ENCODE data around the gene ZNHIT3.
"Not testable (repeated sequence)": the region's sequence is repeated elsewhere in the genome, so short reads cannot be mapped to it uniquely, and the experiment has no call there.

Gene ZNHIT3

DNA sequence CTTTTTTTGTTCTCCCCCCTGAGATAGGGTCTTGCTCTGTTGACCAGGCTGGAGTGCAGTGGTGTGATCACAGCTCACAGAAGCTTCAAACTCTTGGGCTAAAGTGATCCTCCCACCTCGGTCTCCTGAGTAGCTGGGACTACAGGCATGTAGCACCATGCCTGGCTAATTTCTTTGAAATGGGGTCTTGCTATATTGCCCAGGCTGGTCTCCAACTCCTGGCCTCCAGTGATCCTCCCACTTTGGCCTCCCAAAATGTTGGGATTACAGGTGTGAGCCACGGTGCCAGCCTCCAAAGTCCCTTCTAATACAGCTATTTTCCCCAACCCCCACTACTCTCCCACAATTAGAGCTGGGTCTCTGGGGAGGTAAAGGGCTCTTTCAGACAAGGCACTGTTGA, 22.0 kb downstream of the ZNHIT3 start:
- H3K27ac ChIP-seq (ENCODE audit: insufficient read depth, low read depth, low read length, poor library complexity, severe bottlenecking); H3K27me3 ChIP-seq (ENCODE audit: control insufficient read depth, insufficient read depth, low read length, poor library complexity, severe bottlenecking); H3K9me3 ChIP-seq (ENCODE audit: control insufficient read depth, low read length); H3K4me3 ChIP-seq (ENCODE audit: insufficient read depth, low read depth, low read length); H3K4me1 ChIP-seq (ENCODE audit: control insufficient read depth, insufficient read depth, low read length): not testable (repeated sequence)
- H3K36me3 ChIP-seq (ENCODE audit: control insufficient read depth, insufficient read depth, low read length): peaks cover 39% of the 10 kb centered on the region
- 93 to 98% methylated on average over 2 of the region's 2 CpGs for WGBS, 2 experiments

DNA sequence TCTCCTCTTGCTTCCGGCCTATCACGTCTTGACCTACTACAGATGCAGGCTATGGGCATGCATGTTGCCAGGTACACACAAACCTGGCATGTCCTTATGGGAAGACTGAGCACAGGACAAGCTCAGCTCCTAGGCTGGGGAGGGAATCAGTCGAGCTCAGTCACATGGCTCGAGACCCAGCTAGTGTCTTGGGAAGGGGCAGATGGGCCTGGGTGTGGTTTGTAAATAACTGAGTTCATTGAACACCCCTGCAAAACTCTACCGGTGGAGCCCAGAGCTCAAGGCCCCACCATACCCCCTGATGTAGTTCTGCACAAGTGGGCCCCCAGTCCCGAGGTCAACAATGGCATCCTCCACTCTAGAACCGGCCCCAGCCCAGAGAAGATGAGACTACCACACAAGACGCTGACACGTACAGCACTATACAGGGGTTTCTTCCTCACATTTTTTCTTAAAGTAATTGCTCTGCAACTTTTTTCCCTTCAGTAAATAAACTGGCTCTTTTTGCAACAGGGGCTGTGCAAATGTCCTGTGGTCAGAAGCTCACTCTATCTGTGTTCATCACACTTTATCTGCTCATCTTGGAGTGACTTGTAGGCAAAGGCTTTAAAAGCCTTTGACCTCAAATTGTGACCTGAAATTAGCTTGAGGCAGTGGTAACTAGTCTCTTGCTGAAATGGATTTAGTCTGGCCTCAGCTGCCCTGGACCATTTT, 22.9 kb downstream of the ZNHIT3 start:
- WGBS, 2 experiments: 95 to 96% methylated on average over 9 of the region's 9 CpGs
- peaks cover 31% of the 10 kb centered on the region for H3K36me3 ChIP-seq (ENCODE audit: control insufficient read depth, insufficient read depth, low read length)
- H3K27me3 ChIP-seq (ENCODE audit: control insufficient read depth, insufficient read depth, low read length, poor library complexity, severe bottlenecking): no peaks in the 10 kb centered on the region
- no peak overlapping the region for H3K27ac ChIP-seq (ENCODE audit: insufficient read depth, low read depth, low read length, poor library complexity, severe bottlenecking)
- no peaks in the 10 kb centered on the region for H3K4me1 ChIP-seq (ENCODE audit: control insufficient read depth, insufficient read depth, low read length)
- H3K4me3 ChIP-seq (ENCODE audit: insufficient read depth, low read depth, low read length): no peak overlapping the region
- H3K9me3 ChIP-seq (ENCODE audit: control insufficient read depth, low read length): no peaks in the 10 kb centered on the region

GRCh38 chr17:36510636-36511035, 24.2 kb downstream of the ZNHIT3 start:
- Histone ChIP-seq H3K4me3 (ENCODE audit: insufficient read depth, low read depth, low read length) (no peak overlapping the region), H3K36me3 (ENCODE audit: control insufficient read depth, insufficient read depth, low read length) (peaks cover 28% of the 10 kb centered on the region), H3K27ac (ENCODE audit: insufficient read depth, low read depth, low read length, poor library complexity, severe bottlenecking) (no peak overlapping the region), H3K9me3 (ENCODE audit: control insufficient read depth, low read length) (no peaks in the 10 kb centered on the region), H3K4me1 (ENCODE audit: control insufficient read depth, insufficient read depth, low read length) (no peaks in the 10 kb centered on the region), H3K27me3 (ENCODE audit: control insufficient read depth, insufficient read depth, low read length, poor library complexity, severe bottlenecking) (no peaks in the 10 kb centered on the region)
- 91% methylated on average over 14 of the region's 14 CpGs for WGBS, 2 experiments

GRCh38 chr17:36511216-36511615, 24.7 kb downstream of the ZNHIT3 start:
- H3K4me3 ChIP-seq (ENCODE audit: insufficient read depth, low read depth, low read length): no peak overlapping the region
- 95 to 100% methylated on average over 6 of the region's 6 CpGs for WGBS, 2 experiments
- no peaks in the 10 kb centered on the region for H3K27me3 ChIP-seq (ENCODE audit: control insufficient read depth, insufficient read depth, low read length, poor library complexity, severe bottlenecking)
- H3K4me1 ChIP-seq (ENCODE audit: control insufficient read depth, insufficient read depth, low read length): no peaks in the 10 kb centered on the region
- H3K9me3 ChIP-seq (ENCODE audit: control insufficient read depth, low read length): no peaks in the 10 kb centered on the region
- H3K27ac ChIP-seq (ENCODE audit: insufficient read depth, low read depth, low read length, poor library complexity, severe bottlenecking): no peak overlapping the region
- peaks cover 28% of the 10 kb centered on the region for H3K36me3 ChIP-seq (ENCODE audit: control insufficient read depth, insufficient read depth, low read length)

- no peaks in the 10 kb centered on the region for H3K4me1 ChIP-seq (ENCODE audit: control insufficient read depth, insufficient read depth, low read length)
- H3K4me3 ChIP-seq (ENCODE audit: insufficient read depth, low read depth, low read length): no peak overlapping the region
- H3K9me3 ChIP-seq (ENCODE audit: control insufficient read depth, low read length): no peaks in the 10 kb centered on the region
- no peak overlapping the region for H3K27ac ChIP-seq (ENCODE audit: insufficient read depth, low read depth, low read length, poor library complexity, severe bottlenecking)
- WGBS, 2 experiments: 96 to 97% methylated on average over 4 to 5 of the region's 5 CpGs
- peaks cover 15% of the 10 kb centered on the region for H3K36me3 ChIP-seq (ENCODE audit: control insufficient read depth, insufficient read depth, low read length)
- H3K27me3 ChIP-seq (ENCODE audit: control insufficient read depth, insufficient read depth, low read length, poor library complexity, severe bottlenecking): no peaks in the 10 kb centered on the region
Measured at GRCh38 chr17:36512641-36513040, 26.2 kb downstream of the ZNHIT3 start.

DNA sequence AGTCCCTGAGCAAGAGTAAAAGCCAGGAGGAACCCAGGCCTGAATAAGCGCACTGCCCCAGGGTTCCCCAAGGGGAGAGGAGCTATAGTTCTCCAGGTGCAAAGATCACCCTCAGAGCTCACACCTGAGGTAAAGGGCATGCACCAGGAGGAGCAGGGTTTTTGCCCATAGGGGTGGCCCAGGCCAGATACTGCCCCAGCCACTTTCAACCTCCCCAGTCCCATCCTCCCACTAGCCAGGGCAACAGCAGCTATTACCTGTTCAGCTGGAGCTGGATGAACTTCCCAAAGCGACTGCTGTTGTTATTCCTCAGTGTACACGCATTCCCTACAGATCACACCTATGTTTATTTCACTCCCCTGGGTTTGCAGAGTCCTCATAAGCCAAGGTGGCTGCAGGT, 28.4 kb downstream of the ZNHIT3 start:
- Histone ChIP-seq H3K27ac (ENCODE audit: insufficient read depth, low read depth, low read length, poor library complexity, severe bottlenecking) (no peak overlapping the region), H3K4me1 (ENCODE audit: control insufficient read depth, insufficient read depth, low read length) (no peaks in the 10 kb centered on the region), H3K4me3 (ENCODE audit: insufficient read depth, low read depth, low read length) (no peak overlapping the region), H3K9me3 (ENCODE audit: control insufficient read depth, low read length) (no peaks in the 10 kb centered on the region), H3K36me3 (ENCODE audit: control insufficient read depth, insufficient read depth, low read length) (peaks cover 10% of the 10 kb centered on the region), H3K27me3 (ENCODE audit: control insufficient read depth, insufficient read depth, low read length, poor library complexity, severe bottlenecking) (no peaks in the 10 kb centered on the region)
- 94 to 95% methylated on average over 3 of the region's 3 CpGs for WGBS, 2 experiments

GRCh38 chr17:36515837-36516236, 29.4 kb downstream of the ZNHIT3 start:
- no peaks in the 10 kb centered on the region for H3K9me3 ChIP-seq (ENCODE audit: control insufficient read depth, low read length)
- no peak overlapping the region for H3K27ac ChIP-seq (ENCODE audit: insufficient read depth, low read depth, low read length, poor library complexity, severe bottlenecking)
- 94 to 99% methylated on average over 3 of the region's 4 CpGs for WGBS, 2 experiments
- peaks cover 10% of the 10 kb centered on the region for H3K36me3 ChIP-seq (ENCODE audit: control insufficient read depth, insufficient read depth, low read length)
- H3K4me1 ChIP-seq (ENCODE audit: control insufficient read depth, insufficient read depth, low read length): no peaks in the 10 kb centered on the region
- H3K27me3 ChIP-seq (ENCODE audit: control insufficient read depth, insufficient read depth, low read length, poor library complexity, severe bottlenecking): no peaks in the 10 kb centered on the region
- no peak overlapping the region for H3K4me3 ChIP-seq (ENCODE audit: insufficient read depth, low read depth, low read length)

GRCh38 chr17:36523113-36523512, 36.6 kb downstream of the ZNHIT3 start:
- Histone ChIP-seq H3K4me1 (ENCODE audit: control insufficient read depth, insufficient read depth, low read length) (no peaks in the 10 kb centered on the region), H3K27me3 (ENCODE audit: control insufficient read depth, insufficient read depth, low read length, poor library complexity, severe bottlenecking) (no peaks in the 10 kb centered on the region), H3K27ac (ENCODE audit: insufficient read depth, low read depth, low read length, poor library complexity, severe bottlenecking) (no peak overlapping the region), H3K9me3 (ENCODE audit: control insufficient read depth, low read length) (no peaks in the 10 kb centered on the region), H3K36me3 (ENCODE audit: control insufficient read depth, insufficient read depth, low read length) (peaks cover 29% of the 10 kb centered on the region), H3K4me3 (ENCODE audit: insufficient read depth, low read depth, low read length) (no peak overlapping the region)
- 95 to 96% methylated on average over 2 of the region's 2 CpGs for WGBS, 2 experiments

- no peaks in the 10 kb centered on the region for H3K9me3 ChIP-seq (ENCODE audit: control insufficient read depth, low read length)
- peaks cover 29% of the 10 kb centered on the region for H3K36me3 ChIP-seq (ENCODE audit: control insufficient read depth, insufficient read depth, low read length)
- no peak overlapping the region for H3K4me3 ChIP-seq (ENCODE audit: insufficient read depth, low read depth, low read length)
- no peak overlapping the region for H3K27ac ChIP-seq (ENCODE audit: insufficient read depth, low read depth, low read length, poor library complexity, severe bottlenecking)
- no peaks in the 10 kb centered on the region for H3K4me1 ChIP-seq (ENCODE audit: control insufficient read depth, insufficient read depth, low read length)
- WGBS, 2 experiments: 95 to 96% methylated on average over 4 of the region's 4 CpGs
- H3K27me3 ChIP-seq (ENCODE audit: control insufficient read depth, insufficient read depth, low read length, poor library complexity, severe bottlenecking): no peaks in the 10 kb centered on the region
Measured at GRCh38 chr17:36524428-36524876, 38.0 kb downstream of the ZNHIT3 start.

GRCh38 chr17:36525113-36525512, 38.6 kb downstream of the ZNHIT3 start:
- H3K4me3 ChIP-seq (ENCODE audit: insufficient read depth, low read depth, low read length): no peak overlapping the region
- 83 to 88% methylated on average over 2 of the region's 2 CpGs for WGBS, 2 experiments
- no peaks in the 10 kb centered on the region for H3K4me1 ChIP-seq (ENCODE audit: control insufficient read depth, insufficient read depth, low read length)
- H3K27ac ChIP-seq (ENCODE audit: insufficient read depth, low read depth, low read length, poor library complexity, severe bottlenecking): no peak overlapping the region
- H3K36me3 ChIP-seq (ENCODE audit: control insufficient read depth, insufficient read depth, low read length): peaks cover 29% of the 10 kb centered on the region
- H3K27me3 ChIP-seq (ENCODE audit: control insufficient read depth, insufficient read depth, low read length, poor library complexity, severe bottlenecking): no peaks in the 10 kb centered on the region
- no peaks in the 10 kb centered on the region for H3K9me3 ChIP-seq (ENCODE audit: control insufficient read depth, low read length)

All from ectodermal cell (in vitro differentiated cells).